PC-3 (cell line): ENCODE measurements around the gene SLC9A3.

ENCODE experiments used
- EZH2 ChIP-seq: fragments of 300-600 bp; sonication (generic); IDR thresholded peaks from one replicate; pipeline ENCODE4 v1.6.1; 2017; ENCODE audit warnings: antibody characterized with exemption, mild to moderate bottlenecking, low read length; ENCODE audit not compliant: unreplicated experiment
- EZH2phosphoT487 ChIP-seq: fragments of 300-600 bp; sonication (generic); IDR thresholded peaks from 2 replicates; pipeline ENCODE4 v1.6.1; 2018; ENCODE audit warnings: mild to moderate bottlenecking, antibody characterized with exemption, low read length, borderline replicate concordance
- TF ChIP-seq, protein P1 (sequence below): fragments of 300-600 bp; sonication (generic); conservative IDR thresholded peaks from 2 replicates; pipeline ENCODE4 v1.5.1; 2017; ENCODE audit warnings: antibody characterized with exemption, low read depth, mild to moderate bottlenecking, low read length

DNA sequence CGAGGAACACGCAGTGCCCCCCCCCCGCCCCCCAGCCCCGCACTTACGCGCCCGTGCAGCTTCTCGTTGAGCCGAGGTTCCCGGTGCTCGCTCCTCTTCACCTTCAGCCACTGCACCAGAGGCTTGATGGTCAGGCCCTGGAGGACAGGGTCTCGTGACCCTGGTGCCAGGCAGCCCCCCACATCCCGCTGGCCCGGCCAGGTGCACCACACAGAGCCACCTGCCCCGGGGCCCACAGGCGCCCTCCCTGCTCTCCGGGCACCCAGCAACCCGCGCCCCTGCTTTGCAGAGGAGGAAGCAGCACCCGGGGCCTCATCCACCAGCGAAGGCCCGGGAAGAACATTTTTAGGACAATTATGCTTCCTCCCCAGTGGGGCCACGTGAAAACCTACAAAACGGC, 42.2 kb downstream of the SLC9A3 start:
- TF ChIP-seq, protein P1, sequence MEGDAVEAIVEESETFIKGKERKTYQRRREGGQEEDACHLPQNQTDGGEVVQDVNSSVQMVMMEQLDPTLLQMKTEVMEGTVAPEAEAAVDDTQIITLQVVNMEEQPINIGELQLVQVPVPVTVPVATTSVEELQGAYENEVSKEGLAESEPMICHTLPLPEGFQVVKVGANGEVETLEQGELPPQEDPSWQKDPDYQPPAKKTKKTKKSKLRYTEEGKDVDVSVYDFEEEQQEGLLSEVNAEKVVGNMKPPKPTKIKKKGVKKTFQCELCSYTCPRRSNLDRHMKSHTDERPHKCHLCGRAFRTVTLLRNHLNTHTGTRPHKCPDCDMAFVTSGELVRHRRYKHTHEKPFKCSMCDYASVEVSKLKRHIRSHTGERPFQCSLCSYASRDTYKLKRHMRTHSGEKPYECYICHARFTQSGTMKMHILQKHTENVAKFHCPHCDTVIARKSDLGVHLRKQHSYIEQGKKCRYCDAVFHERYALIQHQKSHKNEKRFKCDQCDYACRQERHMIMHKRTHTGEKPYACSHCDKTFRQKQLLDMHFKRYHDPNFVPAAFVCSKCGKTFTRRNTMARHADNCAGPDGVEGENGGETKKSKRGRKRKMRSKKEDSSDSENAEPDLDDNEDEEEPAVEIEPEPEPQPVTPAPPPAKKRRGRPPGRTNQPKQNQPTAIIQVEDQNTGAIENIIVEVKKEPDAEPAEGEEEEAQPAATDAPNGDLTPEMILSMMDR: no peak
- TF ChIP-seq EZH2 (no peak), EZH2phosphoT487 (no peak)
